Chondrocyte (in vitro differentiated cells): ENCODE data around the gene PLAC8L1. TPM values are rescaled to one million over a fixed set of nuclear protein-coding genes. Genes with fewer than 3 reads are reported as not detected.

Source experiments
- DNase-seq: peaks from one replicate; pipeline ENCODE4 v3.0.0; 2021; ENCODE audit warnings: mixed read lengths, low spot score
- H3K27ac Mint-ChIP-seq: one replicate; pipeline ENCODE4 v1.8.0; 2021; ENCODE audit warnings: mild to moderate bottlenecking, moderate library complexity, mixed read lengths; ENCODE audit not compliant: unreplicated experiment
- H3K27me3 Mint-ChIP-seq: 2 replicates; pipeline ENCODE4 v1.8.0; 2021; ENCODE audit warnings: low read depth, mixed read lengths
- H3K36me3 Mint-ChIP-seq: 2 replicates; pipeline ENCODE4 v1.8.0; 2021; ENCODE audit warnings: low read depth, mixed read lengths
- H3K4me1 Mint-ChIP-seq: 2 replicates; pipeline ENCODE4 v1.8.0; 2021; ENCODE audit warnings: low read depth, mild to moderate bottlenecking, mixed read lengths
- H3K4me3 Mint-ChIP-seq: one replicate; pipeline ENCODE4 v1.8.0; 2021; ENCODE audit warnings: mild to moderate bottlenecking, moderate library complexity, mixed read lengths; ENCODE audit not compliant: unreplicated experiment
- H3K9me3 Mint-ChIP-seq: 2 replicates; pipeline ENCODE4 v1.8.0; 2021; ENCODE audit warnings: low read depth, mixed read lengths
- total RNA-seq: library from RNA; stranded (reverse); gene quantifications from 3 replicates; pipeline ENCODE4 v1.2.1, GENCODE V29; 2021
- TF ChIP-seq, protein P1 (sequence below): fragments of 200-600 bp; sonication (generic); IDR thresholded peaks from 2 replicates; pipeline ENCODE4 v1.5.0; 2021; ENCODE audit warnings: antibody characterized with exemption, mild to moderate bottlenecking, moderate library complexity

The PLAC8L1 gene
- total RNA-seq, 1 donor from 2014 or later: 0.97 TPM

DNA sequence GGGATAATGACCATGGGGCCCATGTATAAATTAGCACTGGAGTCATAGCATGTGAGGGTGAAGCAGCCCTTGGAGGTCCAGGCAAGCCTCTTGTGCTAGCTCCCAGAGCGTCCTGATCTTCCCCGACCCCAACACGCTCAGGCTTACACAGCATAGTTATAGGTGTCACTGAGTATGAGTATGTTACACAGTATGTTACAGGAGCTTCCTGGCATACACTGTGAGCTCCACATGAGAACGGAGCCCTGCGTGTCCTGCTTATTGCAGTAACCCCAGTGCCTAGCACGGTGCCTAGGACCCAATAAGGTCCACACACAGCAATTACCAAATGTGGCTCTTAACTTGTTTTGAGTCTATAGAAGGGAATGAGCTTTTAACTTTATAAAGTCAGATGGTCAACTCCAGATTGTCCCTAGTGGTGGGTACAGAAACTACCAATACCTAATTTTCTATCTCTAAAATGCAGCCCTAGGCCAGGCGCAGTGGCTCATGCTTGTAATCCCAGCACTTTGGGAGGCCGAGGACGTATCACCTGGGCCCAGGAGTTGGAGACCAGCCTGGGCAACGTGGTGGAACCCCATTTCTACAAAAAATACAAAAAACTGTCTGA is 64.1 kb downstream of the PLAC8L1 start:
- Mint-ChIP-seq H3K9me3 (no peaks in the 10 kb centered on the region), H3K27ac (no peak overlapping the region), H3K27me3 (no peaks in the 10 kb centered on the region), H3K4me1 (peaks cover 11% of the 10 kb centered on the region), H3K36me3 (no peaks in the 10 kb centered on the region), H3K4me3 (no peak overlapping the region)
- DNase-seq: no peak
- TF ChIP-seq, protein P1, sequence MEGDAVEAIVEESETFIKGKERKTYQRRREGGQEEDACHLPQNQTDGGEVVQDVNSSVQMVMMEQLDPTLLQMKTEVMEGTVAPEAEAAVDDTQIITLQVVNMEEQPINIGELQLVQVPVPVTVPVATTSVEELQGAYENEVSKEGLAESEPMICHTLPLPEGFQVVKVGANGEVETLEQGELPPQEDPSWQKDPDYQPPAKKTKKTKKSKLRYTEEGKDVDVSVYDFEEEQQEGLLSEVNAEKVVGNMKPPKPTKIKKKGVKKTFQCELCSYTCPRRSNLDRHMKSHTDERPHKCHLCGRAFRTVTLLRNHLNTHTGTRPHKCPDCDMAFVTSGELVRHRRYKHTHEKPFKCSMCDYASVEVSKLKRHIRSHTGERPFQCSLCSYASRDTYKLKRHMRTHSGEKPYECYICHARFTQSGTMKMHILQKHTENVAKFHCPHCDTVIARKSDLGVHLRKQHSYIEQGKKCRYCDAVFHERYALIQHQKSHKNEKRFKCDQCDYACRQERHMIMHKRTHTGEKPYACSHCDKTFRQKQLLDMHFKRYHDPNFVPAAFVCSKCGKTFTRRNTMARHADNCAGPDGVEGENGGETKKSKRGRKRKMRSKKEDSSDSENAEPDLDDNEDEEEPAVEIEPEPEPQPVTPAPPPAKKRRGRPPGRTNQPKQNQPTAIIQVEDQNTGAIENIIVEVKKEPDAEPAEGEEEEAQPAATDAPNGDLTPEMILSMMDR: peak; percentile 76

DNA sequence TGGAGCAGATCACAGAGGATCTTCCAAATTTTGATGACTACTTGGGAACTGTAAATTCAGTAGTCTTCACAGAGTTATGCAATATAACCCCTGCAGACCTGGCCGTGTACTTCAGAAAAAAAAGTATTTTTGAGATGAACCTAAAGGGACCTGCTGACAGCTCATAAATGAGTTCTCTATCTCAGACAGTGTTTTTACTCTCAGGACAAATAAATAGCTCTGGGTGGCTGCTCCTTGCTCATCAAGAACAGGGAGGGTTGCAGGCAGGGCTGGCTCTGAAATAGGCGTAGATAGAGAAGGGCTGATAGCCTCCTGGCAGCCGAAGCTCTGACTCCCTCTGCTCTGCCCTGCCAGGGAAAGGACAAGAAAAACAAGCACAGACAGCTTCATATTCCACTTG is 64.8 kb downstream of the PLAC8L1 start:
- Mint-ChIP-seq H3K4me3 (no peak overlapping the region), H3K4me1 (peaks cover 11% of the 10 kb centered on the region), H3K36me3 (no peaks in the 10 kb centered on the region), H3K9me3 (no peaks in the 10 kb centered on the region), H3K27me3 (no peaks in the 10 kb centered on the region), H3K27ac (no peak overlapping the region)
- no peak for DNase-seq
- TF ChIP-seq, protein P1: no peak

DNA sequence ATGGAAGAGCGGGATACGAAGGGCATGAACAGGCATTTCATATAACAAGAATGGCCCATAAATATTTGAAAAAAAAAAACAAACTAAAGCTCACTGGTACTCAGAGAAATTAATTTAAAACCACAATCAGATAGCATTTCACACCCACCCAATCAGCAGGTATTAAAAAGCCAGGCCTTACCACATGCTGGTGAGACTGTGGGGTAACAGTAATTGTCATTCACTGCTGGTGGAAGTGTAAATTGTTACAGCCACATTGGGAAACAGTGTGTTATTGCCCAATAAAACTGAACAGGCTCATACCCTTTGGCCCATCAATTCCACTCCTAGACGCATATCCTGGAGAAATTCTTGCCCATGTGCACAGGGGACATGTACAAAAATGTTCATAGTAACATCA is 66.0 kb downstream of the PLAC8L1 start:
- DNase-seq: no peak
- Mint-ChIP-seq H3K27ac (no peak overlapping the region), H3K9me3 (no peaks in the 10 kb centered on the region), H3K27me3 (no peaks in the 10 kb centered on the region), H3K4me3 (no peak overlapping the region), H3K36me3 (no peaks in the 10 kb centered on the region), H3K4me1 (peaks cover 11% of the 10 kb centered on the region)
- TF ChIP-seq, protein P1: no peak

DNA sequence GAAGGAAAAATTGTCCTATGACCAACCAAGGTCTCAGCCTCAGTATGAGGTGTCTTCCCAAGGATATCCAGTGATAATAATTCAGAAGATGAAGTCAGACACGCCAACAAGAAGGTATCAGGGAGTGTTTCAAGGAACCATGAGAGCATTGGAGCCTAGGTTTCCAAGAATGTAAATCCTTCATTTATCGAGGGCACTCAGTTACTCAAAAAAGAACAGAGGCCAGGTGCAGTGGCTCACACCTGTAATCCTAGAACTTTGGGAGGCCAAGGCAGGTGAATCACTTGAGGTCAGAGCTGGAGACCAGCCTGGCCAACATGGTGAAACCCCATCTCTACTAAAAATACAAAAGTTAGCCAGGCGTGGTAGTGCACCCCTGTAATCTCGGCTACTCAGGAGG is 70.8 kb downstream of the PLAC8L1 start:
- Mint-ChIP-seq H3K9me3 (no peaks in the 10 kb centered on the region), H3K4me1 (no peaks in the 10 kb centered on the region), H3K4me3 (no peak overlapping the region), H3K27ac (no peak overlapping the region), H3K27me3 (no peaks in the 10 kb centered on the region), H3K36me3 (no peaks in the 10 kb centered on the region)
- TF ChIP-seq, protein P1: no peak
- DNase-seq: no peak

Other genes starting within 250 kb of the PLAC8L1 start
- not detected in 3 replicates for gene GRXCR2, start 232.6 kb downstream of the PLAC8L1 start, total RNA-seq
- 0.33 to 0.42 TPM (median 0.39 TPM) in 3 replicates for gene SH3RF2, start 169.0 kb downstream of the PLAC8L1 start, total RNA-seq
- 121 to 138 TPM (median 128 TPM) in 3 replicates for gene LARS1, start 77.1 kb upstream of the PLAC8L1 start, total RNA-seq
- 12.2 to 13.8 TPM (median 13.3 TPM) in 3 replicates for gene RBM27, start 98.0 kb upstream of the PLAC8L1 start, total RNA-seq
- not detected in 3 replicates for gene POU4F3, start 233.3 kb upstream of the PLAC8L1 start, total RNA-seq